ENCODE measurements around the gene SYCP2.

DNA sequence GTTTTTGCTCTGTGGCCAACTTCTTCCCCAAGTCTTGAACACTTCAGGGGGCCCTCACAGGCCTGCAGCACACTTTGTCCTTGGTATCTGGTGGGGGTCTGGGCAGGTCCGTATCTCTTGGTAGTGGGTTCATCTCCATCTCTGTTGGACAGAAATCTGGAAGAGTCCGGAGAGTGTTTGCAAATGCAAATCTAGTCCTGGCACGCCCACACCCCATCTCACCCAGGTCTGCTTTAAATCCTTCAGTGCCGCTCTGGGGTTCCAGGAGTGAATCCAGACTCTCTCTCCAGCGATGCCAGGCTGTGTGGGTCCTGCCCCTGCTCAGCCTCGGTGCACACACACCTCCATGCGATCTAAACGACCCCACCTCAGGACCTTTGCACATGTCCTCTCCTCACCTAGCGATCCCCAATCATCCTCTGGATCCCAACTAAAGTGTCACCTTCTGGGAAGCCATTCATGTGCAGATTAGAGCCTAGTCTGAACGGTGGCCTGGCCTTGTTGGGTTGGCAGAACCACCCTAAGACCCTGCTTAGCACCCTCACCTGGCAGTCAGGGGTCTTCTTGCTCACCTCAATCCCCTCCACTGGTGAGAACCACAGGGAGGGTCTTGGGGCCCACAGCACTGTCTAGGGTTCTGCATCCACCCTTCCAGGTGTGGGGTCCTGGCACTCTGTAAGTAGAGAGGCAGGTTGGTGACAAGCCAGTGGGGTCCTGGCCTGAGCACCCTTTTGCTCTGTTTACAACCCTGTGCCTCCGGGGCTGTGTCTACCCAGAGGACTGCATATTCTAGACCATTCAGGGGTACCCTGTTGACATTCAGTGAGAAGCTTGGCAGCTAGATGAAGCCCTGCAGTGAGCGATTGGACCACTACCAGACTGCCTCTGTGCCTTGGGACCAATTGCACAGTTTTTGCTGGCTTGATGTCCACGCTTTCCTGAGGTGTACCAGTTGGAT is 100.8 kb downstream of the SYCP2 start:
- TF ChIP-seq, protein P1, sequence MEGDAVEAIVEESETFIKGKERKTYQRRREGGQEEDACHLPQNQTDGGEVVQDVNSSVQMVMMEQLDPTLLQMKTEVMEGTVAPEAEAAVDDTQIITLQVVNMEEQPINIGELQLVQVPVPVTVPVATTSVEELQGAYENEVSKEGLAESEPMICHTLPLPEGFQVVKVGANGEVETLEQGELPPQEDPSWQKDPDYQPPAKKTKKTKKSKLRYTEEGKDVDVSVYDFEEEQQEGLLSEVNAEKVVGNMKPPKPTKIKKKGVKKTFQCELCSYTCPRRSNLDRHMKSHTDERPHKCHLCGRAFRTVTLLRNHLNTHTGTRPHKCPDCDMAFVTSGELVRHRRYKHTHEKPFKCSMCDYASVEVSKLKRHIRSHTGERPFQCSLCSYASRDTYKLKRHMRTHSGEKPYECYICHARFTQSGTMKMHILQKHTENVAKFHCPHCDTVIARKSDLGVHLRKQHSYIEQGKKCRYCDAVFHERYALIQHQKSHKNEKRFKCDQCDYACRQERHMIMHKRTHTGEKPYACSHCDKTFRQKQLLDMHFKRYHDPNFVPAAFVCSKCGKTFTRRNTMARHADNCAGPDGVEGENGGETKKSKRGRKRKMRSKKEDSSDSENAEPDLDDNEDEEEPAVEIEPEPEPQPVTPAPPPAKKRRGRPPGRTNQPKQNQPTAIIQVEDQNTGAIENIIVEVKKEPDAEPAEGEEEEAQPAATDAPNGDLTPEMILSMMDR (IDR thresholded peaks at IDR 0.05), result no peak
- no peak for TF ChIP-seq POLR2A (IDR thresholded peaks at IDR 0.05)

Measured in heart left ventricle (tissue), 13 donors.